GM12872 (cell line): ENCODE results near the gene REC114.

Source experiments
- TF ChIP-seq, protein P1 (sequence below): IDR thresholded peaks from 3 replicates; pipeline ENCODE4 v1.5.1; 2011; ENCODE audit warnings: low read depth, mild to moderate bottlenecking, low read length, moderate library complexity; ENCODE audit not compliant: insufficient read depth

Gene REC114

DNA sequence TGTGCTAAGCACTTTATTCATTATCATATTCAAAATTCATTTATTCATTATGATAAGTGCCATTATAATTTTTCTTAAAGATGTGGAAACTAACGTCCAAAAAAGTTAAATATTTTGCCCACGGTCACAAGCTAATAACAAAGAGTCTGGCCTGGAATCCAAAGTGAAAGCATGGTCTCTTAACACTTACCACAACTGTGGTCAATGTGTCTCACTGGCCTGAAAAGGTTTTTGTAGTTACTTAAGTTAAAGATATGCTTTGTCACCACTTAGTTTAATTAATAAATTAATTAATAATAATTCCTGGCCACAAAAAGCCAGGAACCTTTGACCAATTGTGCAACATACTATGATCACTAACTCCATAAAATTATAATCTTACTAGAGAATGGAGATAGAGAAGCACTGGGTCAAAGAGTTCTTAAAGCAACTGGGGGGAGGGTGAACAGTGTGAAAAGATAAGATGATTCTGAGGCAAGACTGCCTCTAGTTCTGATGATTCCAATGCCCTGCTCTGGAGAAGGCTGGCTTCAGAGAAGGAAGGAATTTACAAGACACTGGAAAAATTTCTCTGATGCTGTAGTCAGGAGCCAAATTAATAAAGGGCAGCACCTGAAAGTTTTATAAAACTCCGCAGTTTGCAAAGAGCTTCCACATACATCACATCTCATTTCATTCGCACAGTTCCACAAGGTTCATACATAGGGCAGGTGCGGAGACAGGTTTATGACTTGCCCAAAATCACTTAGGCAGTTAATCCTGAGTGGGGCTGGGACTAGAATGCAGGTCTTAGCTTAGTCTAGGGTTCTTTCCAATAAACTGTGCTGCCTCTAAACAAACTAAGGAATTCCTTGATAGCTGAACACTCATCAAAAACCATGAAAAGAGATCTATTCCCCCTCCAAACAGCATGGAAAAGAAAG, 157.7 kb downstream of the REC114 start:
- TF ChIP-seq, protein P1, sequence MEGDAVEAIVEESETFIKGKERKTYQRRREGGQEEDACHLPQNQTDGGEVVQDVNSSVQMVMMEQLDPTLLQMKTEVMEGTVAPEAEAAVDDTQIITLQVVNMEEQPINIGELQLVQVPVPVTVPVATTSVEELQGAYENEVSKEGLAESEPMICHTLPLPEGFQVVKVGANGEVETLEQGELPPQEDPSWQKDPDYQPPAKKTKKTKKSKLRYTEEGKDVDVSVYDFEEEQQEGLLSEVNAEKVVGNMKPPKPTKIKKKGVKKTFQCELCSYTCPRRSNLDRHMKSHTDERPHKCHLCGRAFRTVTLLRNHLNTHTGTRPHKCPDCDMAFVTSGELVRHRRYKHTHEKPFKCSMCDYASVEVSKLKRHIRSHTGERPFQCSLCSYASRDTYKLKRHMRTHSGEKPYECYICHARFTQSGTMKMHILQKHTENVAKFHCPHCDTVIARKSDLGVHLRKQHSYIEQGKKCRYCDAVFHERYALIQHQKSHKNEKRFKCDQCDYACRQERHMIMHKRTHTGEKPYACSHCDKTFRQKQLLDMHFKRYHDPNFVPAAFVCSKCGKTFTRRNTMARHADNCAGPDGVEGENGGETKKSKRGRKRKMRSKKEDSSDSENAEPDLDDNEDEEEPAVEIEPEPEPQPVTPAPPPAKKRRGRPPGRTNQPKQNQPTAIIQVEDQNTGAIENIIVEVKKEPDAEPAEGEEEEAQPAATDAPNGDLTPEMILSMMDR = no peak

DNA sequence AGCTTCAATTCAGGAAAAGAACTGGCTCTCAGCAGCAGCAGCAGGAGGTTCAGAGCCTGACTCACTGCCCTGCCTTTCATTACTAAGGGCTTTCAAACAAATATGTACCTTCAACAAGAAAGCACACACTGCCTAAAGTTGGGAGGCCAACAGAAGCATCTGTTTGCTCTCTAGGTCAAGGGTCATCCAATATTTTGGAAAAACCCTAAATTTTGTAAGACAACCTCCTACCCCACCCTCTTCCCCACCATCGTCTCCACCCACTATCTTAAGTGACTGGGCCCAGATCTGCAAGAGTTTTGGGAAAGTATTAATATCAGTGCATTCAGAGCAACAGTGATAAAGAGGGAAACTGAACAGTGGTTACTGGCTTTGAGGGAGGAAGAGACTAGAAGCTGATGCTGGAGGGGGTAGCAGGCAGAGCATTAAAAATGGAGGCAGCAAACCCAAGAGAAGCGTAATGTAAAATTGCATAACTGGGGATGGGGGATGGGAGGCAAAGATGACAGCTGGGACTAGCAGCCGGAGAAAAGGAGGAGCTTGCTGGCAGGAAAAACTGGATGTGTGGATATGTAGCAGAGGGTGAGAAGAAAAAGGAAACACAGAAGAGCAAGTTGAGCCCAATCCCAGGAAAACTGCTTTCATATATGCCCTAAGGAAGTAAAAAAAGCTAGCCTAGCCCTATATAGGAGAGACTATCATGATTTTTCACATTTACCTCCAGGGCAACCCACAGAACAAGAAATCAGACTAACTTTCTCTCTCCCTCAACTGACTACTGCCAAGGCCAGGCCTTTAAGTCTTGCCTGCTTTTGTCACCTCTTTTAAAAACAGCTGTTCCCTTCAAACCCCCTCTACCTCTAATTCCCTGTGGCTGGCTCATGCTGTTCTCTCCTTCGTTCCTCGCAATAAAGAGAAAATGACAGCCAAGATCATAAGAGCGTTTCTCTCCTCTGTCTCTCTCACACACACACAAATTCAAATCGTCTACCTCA, 158.8 kb downstream of the REC114 start:
- TF ChIP-seq, protein P1 = no peak

- TF ChIP-seq, protein P1 = no peak
Measured at GRCh38 chr15:73602446-73602843, 159.5 kb downstream of the REC114 start.

GRCh38 chr15:73602992-73603391, 160.0 kb downstream of the REC114 start:
- TF ChIP-seq, protein P1 = no peak

- TF ChIP-seq, protein P1 = no peak
Measured at GRCh38 chr15:73604477-73604876, 161.5 kb downstream of the REC114 start.

DNA sequence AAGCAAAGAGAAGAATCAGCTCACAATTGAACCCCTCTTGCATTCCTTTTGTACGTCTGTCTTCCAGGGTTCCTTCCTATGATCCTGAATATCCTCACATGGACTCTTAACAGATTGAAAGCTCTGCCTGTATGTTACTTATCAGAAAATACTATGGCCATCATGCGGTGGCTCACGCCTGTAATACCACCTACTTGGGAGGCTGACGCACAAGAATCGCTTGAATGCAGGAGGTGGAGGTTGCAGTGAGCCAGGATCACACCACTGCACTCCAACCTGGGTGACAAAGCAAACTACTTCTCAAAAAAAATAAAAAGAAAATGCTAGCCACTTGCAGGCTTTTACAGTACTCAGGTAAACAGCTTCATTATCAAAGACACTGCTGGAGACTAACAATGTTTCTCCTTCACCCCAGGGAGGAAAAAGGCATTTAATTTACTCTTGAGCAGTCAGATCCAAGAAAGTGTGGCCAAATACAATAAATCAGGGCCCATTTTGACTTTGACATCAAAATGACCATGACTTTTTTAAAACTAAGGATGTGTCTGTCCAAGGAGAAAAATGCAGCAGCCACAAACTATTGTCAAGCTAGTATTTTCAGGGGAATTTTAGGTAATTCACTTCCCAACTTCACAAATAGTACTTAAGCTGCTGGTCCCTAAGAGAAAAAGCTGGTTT, 162.9 kb downstream of the REC114 start:
- TF ChIP-seq, protein P1 = no peak
